AG08396 (cell line): Measurements from ENCODE around the gene NRIP2.
"Not testable (repeated sequence)": the region's sequence is repeated elsewhere in the genome, so short reads cannot be mapped to it uniquely, and the experiment has no call there.

Experiments
- DNase-seq: peaks from one replicate; pipeline ENCODE4 v3.0.0; 2012; ENCODE audit warnings: low spot score, mixed read lengths

The NRIP2 gene

GRCh38 chr12:2834581-2835491 lies at the start of gene NRIP2:
NRIP2 (minus strand) TSS chr12:2835035; CDS start chr12:2834983, 52 bp downstream.
- DNase-seq = peak; percentile 55

- no peak for DNase-seq
Measured at GRCh38 chr12:2879853-2880252, 45.0 kb upstream of the NRIP2 start.

GRCh38 chr12:2877953-2878732 lies 43.3 kb upstream of the NRIP2 start:
- no peak for DNase-seq

GRCh38 chr12:2877047-2877952 lies 42.5 kb upstream of the NRIP2 start, which contains the start of the genes FOXM1 and RHNO1:
FOXM1 (minus strand) TSS chr12:2877174; CDS start chr12:2874478, 2,696 bp downstream.
RHNO1 (plus strand) TSS chr12:2877223; CDS start chr12:2885367, 8,144 bp downstream.
- DNase-seq = peak; percentile 98

GRCh38 chr12:2876431-2877046 lies 41.7 kb upstream of the NRIP2 start:
- peak; percentile 48 for DNase-seq

GRCh38 chr12:2868986-2869632 lies 34.3 kb upstream of the NRIP2 start:
- peak; percentile 63 for DNase-seq

- no peak for DNase-seq
Measured at GRCh38 chr12:2864198-2864597, 29.4 kb upstream of the NRIP2 start.

GRCh38 chr12:2863402-2863801 lies 28.6 kb upstream of the NRIP2 start:
- not testable (repeated sequence) for DNase-seq

GRCh38 chr12:2862876-2863275 lies 28.0 kb upstream of the NRIP2 start:
- DNase-seq = no peak

- DNase-seq = no peak
Measured at GRCh38 chr12:2860170-2860569, 25.3 kb upstream of the NRIP2 start.

GRCh38 chr12:2858944-2859421 lies 24.1 kb upstream of the NRIP2 start:
- no peak for DNase-seq

GRCh38 chr12:2858334-2858733 lies 23.5 kb upstream of the NRIP2 start:
- DNase-seq = no peak

- no peak for DNase-seq
Measured at GRCh38 chr12:2857576-2857975, 22.7 kb upstream of the NRIP2 start.

GRCh38 chr12:2857021-2857431 lies 22.2 kb upstream of the NRIP2 start, which contains the start of gene TEX52:
TEX52 (minus strand) TSS chr12:2857039; CDS start chr12:2857026, 13 bp downstream.
- DNase-seq = no peak

GRCh38 chr12:2856051-2856450 lies 21.2 kb upstream of the NRIP2 start:
- no peak for DNase-seq

- no peak for DNase-seq
Measured at GRCh38 chr12:2855546-2855945, 20.7 kb upstream of the NRIP2 start.

GRCh38 chr12:2854669-2855453 lies 20.0 kb upstream of the NRIP2 start:
- DNase-seq = no peak

GRCh38 chr12:2853626-2854025 lies 18.8 kb upstream of the NRIP2 start:
- DNase-seq = peak; percentile 92

GRCh38 chr12:2851931-2852330 lies 17.1 kb upstream of the NRIP2 start:
- DNase-seq = no peak

- peak; percentile 56 for DNase-seq
Measured at GRCh38 chr12:2845280-2845679, 10.4 kb upstream of the NRIP2 start.
